GM21447 (cell line): Measurements from ENCODE around the gene BARHL1.

Source experiments
- ATAC-seq: cut with Tn5 transposase; IDR thresholded peaks from one replicate; pipeline ENCODE4 v1.9.1; 2021; ENCODE audit not compliant: unreplicated experiment

BARHL1 gene

GRCh38 chr9:132582276-132582785 lies at the start of gene BARHL1:
Gene BARHL1 (plus strand): TSS chr9:132582606. CDS start chr9:132582798, 192 bp downstream.
- ATAC-seq = no peak

GRCh38 chr9:132534832-132535231 lies 47.6 kb upstream of the BARHL1 start:
- no peak for ATAC-seq

GRCh38 chr9:132536124-132536523 lies 46.3 kb upstream of the BARHL1 start:
- no peak for ATAC-seq

GRCh38 chr9:132537352-132537751 lies 45.1 kb upstream of the BARHL1 start:
- no peak for ATAC-seq

GRCh38 chr9:132538071-132538470 lies 44.3 kb upstream of the BARHL1 start:
- no peak for ATAC-seq

GRCh38 chr9:132539096-132539495 lies 43.3 kb upstream of the BARHL1 start:
- no peak for ATAC-seq

GRCh38 chr9:132541051-132541450 lies 41.4 kb upstream of the BARHL1 start:
- no peak for ATAC-seq

DNA sequence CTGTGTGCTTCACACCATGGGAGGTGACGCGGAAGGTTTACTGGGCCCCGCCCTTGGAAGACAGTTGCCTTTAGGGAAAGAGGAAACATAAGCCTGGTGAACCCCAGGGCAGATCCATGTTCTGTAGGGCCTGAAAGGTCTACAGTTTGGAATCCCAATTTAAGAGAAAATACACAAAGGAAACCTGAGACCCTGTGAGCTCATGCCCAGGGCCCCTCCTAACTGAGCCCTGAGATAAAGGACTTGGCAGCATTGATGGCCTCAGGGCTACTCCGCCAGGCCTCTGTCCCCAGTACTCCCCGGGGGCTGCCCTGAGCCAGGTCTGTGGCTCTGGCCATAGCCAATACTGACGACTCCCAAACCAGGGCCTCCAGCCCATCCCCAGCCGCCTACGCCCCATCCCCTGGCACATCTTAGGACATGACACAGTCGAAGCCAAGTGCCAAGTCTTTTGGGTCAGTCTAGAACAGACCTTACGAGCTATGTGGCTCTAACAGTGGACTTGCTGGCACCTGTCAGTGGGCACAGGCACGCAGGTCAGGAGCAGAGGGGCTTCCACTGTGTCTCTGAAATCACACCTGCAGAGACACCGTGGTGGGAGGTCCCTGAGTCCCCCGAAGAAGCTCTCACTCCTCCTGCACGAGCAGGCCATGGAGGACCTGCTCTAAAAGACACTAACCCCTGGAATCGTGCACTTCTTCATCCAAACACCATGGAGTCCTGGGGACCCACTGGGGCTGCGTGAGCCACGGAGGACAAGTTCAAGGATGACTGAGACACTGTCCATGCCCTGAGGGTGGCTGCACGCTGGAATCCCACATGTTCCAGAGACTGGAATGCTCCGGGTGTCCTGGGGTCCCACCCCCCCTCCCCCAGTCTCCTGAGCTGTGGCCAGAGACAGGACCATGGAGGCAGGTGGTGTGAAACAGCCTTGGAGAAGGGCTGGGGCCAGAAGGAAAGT lies 40.3 kb upstream of the BARHL1 start:
- ATAC-seq = no peak

- no peak for ATAC-seq
Measured at GRCh38 chr9:132543251-132543650, 39.2 kb upstream of the BARHL1 start.

DNA sequence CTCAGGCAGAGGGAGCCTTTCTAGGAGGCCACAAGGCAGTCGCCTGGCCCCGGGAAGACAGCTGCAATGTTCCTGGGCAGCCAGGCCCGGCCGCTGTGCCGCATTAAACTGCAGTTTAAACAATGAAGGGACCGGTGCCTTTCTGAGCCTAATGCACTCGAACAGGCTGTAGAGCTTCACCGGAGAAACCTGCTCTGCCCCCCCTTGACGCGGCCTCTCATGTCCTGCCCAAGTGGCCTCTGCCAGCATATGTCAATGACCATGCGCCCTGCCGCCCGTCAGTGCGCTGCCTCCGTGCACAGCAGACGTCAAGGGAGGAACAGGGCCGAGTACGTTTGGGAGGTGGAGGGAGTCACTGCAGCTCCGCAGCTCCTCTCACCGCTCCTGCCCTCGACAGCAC lies 38.4 kb upstream of the BARHL1 start:
- no peak for ATAC-seq

- no peak for ATAC-seq
Measured at GRCh38 chr9:132545578-132545977, 36.8 kb upstream of the BARHL1 start.

DNA sequence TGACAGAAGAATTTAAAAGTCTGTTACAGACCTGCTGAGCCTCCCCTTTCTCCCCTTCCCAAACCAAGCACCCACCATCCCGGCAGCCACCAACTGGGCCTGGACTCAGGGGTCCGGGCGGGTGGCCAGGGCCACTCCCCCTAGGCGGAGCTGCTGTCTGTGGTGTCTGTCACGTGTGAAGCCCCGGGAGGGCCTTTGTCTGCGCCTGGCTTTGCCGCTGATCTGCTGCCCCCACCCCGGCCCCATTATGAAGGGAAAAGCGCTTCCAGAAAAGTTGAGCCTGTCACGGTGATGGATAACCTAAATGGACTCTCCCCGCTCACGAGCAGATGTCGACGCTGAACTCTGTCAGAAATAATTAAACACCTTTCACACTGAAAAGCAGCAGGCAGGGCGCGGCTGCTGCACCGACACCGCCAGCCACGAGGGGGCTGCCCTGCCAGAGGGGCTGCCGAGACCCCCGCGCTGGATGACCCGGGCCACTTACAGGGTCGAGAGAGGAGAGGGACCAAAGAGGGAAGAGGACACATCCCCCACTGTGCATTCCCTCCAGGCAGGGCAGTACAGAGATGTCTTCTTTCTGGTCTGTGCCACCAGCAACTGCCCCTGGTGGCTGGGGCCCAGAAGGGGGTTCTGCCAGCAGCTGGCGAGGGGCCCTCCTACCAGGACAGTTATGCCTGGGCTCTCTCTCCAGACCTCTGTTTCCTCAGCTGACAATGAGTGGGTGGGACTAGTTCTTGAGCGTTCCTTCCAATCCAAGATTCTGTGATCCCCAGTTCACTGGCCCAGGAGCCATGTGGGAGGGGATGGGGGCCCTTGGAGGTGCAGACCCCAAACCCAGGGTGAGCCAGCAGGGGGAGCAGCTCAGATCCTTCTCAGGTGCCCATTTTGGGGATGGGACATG lies 36.0 kb upstream of the BARHL1 start:
- ATAC-seq = no peak

DNA sequence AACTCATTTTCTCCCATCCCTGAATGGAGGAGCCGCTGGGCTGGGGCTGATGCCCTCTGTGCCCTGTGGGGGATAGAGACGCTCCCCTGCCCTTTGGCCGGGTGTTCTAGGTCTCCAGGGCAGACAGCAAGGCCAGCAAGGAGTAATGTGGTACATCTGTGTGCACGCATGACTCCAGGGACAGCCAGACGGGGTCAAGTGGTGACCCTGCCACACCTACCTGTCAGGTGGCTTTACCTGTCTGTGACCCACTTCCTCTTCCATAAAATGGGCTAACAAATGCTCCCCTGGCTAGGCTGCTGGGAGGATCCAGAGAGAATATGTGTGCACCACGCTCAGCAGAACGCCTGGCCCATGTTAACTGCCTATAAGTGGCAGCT lies 35.4 kb upstream of the BARHL1 start:
- no peak for ATAC-seq

GRCh38 chr9:132547436-132547835 lies 35.0 kb upstream of the BARHL1 start:
- ATAC-seq = no peak

DNA sequence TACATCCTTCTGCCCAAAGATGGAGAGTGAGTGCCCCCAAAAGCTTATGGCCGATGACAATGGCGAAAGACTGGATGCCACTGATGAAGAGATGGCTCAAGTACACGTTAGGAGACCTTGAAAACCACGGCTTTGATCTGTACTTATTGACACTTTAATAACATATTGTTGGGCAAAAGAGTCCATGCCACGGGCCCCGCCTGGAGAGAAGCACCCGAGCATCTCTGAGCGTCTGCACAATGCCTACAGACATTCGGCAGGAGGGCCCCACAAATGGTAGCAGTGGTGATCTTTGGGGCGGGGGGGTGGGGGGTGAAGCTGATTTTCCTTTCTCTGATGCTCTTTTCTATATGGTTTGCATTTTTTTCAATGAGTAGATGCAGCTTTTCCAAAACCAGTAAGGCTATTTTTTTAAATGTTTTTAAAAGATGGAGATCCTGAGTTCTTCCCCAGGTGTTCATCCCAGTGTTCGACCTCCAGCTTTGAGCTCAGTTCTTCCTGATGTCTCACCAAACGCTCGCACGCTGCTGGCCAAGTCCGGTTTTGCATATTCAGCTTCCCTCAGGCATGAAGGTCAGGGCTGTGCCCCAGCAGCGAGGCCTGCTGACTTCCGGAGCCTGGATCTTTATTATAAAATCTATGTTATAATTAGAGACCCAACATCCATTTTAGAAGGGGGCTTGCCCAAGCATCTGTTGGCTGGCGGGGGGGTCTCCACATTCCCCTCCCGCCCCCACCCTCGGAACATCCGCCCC lies 34.3 kb upstream of the BARHL1 start:
- ATAC-seq = no peak

GRCh38 chr9:132548751-132549640 lies 33.4 kb upstream of the BARHL1 start:
- ATAC-seq = no peak

DNA sequence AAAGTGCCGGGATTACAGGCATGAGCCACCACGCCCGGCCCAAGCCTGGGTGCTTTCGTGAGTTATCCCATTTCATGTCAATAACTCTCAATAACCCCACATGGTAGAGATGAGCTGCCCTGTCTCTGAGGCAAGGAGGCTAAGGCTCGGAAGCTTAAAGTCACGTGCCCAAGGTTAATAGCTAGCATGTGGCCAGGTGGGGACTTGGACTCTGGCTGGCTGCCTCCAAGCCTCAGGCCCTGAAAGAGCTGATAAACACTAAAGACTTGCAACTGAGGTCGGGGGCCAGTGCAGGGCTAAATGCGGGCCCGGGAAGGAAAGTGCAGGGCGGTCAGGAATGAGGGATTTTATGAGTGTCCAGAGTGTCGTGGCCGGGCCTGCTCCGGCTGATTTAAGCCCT lies 30.9 kb upstream of the BARHL1 start:
- no peak for ATAC-seq

- no peak for ATAC-seq
Measured at GRCh38 chr9:132552041-132552440, 30.4 kb upstream of the BARHL1 start.

DNA sequence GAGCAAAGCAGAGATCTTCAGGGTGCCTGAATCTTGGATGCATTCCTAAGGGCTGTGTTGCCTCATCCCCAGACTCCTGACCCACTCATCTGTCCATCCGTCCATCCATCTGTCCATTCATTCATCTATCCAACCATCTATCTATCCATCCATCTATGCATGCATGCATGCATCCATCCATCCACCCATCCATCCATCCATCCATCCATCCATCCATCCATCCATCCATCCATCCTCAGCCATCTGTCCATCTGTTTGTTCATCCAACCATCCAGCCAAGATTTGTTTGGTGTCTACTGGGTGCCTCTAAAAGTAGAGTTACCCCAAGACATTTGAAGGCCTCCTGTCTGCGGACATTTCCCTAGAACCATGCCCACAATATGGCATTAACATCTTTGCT lies 27.7 kb upstream of the BARHL1 start:
- ATAC-seq = no peak

GRCh38 chr9:132555528-132555927 lies 26.9 kb upstream of the BARHL1 start:
- ATAC-seq = no peak
